SK-N-SH treated with all-trans-retinoic acid at 6 μM for 48 hours (cell line): ENCODE measurements around the gene HEATR3.

Experiments used
- ARNTL ChIP-seq: fragments of 450-650 bp; formaldehyde crosslinking; IDR thresholded peaks from 2 replicates; pipeline ENCODE4 v1.5.0; 2020; ENCODE audit warnings: low read depth, mild to moderate bottlenecking, moderate library complexity, borderline replicate concordance
- CSRNP3 ChIP-seq: fragments of 250-450 bp; sonication (Bioruptor Pico); IDR thresholded peaks from 2 replicates; pipeline ENCODE4 v1.5.1; 2021; ENCODE audit warnings: mild to moderate bottlenecking, moderate library complexity
- OSR1 ChIP-seq: fragments of 250-450 bp; sonication (Bioruptor Pico); IDR thresholded peaks from 2 replicates; pipeline ENCODE4 v1.8.0; 2022; ENCODE audit warnings: moderate library complexity, mild to moderate bottlenecking, inconsistent platforms
- TF ChIP-seq, protein P1 (sequence below): fragments of 250-450 bp; sonication (Bioruptor Pico); IDR thresholded peaks from 2 replicates; pipeline ENCODE4 v1.5.0; 2020; ENCODE audit warnings: mild to moderate bottlenecking, moderate library complexity
- TF ChIP-seq, protein P2 (sequence below): fragments of 250-450 bp; sonication (Bioruptor Pico); IDR thresholded peaks from 2 replicates; pipeline ENCODE4 v1.8.0; 2020; ENCODE audit warnings: mild to moderate bottlenecking, moderate library complexity, borderline replicate concordance

DNA sequence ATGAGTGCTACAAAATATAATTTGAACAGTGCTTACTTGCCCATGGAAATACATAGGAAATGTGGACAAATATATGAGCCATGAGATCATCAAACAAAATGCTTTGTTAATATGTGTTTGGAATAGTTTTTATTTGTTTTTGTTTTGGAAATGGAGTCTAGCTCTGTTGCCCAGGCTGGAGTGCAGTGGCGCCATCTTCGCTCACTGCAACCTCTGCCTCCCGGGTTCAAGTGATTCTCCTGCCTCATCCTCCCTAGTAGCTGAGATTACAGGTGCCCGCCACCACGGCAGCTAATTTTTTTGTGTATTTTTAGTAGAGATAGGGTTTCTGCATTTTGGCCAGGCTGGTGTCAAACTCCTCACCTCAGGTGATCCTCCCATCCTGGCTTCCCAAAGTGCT, 37.9 kb upstream of the HEATR3 start:
- TF ChIP-seq OSR1 (CRISPR knock-in tag) (no peak), CSRNP3 (CRISPR knock-in tag) (no peak), ARNTL (CRISPR knock-in tag) (no peak)
- TF ChIP-seq, protein P1, sequence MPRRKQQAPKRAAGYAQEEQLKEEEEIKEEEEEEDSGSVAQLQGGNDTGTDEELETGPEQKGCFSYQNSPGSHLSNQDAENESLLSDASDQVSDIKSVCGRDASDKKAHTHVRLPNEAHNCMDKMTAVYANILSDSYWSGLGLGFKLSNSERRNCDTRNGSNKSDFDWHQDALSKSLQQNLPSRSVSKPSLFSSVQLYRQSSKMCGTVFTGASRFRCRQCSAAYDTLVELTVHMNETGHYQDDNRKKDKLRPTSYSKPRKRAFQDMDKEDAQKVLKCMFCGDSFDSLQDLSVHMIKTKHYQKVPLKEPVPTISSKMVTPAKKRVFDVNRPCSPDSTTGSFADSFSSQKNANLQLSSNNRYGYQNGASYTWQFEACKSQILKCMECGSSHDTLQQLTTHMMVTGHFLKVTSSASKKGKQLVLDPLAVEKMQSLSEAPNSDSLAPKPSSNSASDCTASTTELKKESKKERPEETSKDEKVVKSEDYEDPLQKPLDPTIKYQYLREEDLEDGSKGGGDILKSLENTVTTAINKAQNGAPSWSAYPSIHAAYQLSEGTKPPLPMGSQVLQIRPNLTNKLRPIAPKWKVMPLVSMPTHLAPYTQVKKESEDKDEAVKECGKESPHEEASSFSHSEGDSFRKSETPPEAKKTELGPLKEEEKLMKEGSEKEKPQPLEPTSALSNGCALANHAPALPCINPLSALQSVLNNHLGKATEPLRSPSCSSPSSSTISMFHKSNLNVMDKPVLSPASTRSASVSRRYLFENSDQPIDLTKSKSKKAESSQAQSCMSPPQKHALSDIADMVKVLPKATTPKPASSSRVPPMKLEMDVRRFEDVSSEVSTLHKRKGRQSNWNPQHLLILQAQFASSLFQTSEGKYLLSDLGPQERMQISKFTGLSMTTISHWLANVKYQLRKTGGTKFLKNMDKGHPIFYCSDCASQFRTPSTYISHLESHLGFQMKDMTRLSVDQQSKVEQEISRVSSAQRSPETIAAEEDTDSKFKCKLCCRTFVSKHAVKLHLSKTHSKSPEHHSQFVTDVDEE (CRISPR knock-in tag): no peak
- TF ChIP-seq, protein P2, sequence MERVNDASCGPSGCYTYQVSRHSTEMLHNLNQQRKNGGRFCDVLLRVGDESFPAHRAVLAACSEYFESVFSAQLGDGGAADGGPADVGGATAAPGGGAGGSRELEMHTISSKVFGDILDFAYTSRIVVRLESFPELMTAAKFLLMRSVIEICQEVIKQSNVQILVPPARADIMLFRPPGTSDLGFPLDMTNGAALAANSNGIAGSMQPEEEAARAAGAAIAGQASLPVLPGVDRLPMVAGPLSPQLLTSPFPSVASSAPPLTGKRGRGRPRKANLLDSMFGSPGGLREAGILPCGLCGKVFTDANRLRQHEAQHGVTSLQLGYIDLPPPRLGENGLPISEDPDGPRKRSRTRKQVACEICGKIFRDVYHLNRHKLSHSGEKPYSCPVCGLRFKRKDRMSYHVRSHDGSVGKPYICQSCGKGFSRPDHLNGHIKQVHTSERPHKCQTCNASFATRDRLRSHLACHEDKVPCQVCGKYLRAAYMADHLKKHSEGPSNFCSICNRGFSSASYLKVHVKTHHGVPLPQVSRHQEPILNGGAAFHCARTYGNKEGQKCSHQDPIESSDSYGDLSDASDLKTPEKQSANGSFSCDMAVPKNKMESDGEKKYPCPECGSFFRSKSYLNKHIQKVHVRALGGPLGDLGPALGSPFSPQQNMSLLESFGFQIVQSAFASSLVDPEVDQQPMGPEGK: no peak
